Measurements from ENCODE around the gene USP21.

The USP21 gene

GRCh38 chr1:161157867-161158266, 1.4 kb upstream of the USP21 start:
- H3K4me1 Mint-ChIP-seq: peaks cover 56% of the 10 kb centered on the region
- TF ChIP-seq CTCF (IDR thresholded peaks at IDR 0.05; ENCODE audit: unreplicated experiment in 3 of 3): no peak

GRCh38 chr1:161158316-161159010, 837 bp upstream of the USP21 start:
- Mint-ChIP-seq H3K36me3 (ENCODE audit: low read depth) (peaks cover 59% of the 10 kb centered on the region), H3K27ac (peak overlapping the region; percentile 88 to 95 (median 91)), H3K4me1 (peaks cover 57% of the 10 kb centered on the region), H3K27me3 (ENCODE audit: low read depth) (no peaks in the 10 kb centered on the region), H3K4me3 (peak overlapping the region; percentile 91 to 96 (median 92)), H3K9me3 (no peaks in the 10 kb centered on the region)
- TF ChIP-seq CTCF (IDR thresholded peaks at IDR 0.05; ENCODE audit: unreplicated experiment in 3 of 3): no peak

More at GRCh38 chr1:161157867-161158266, 1.4 kb upstream of the USP21 start:
- Mint-ChIP-seq H3K36me3 (ENCODE audit: low read depth) (peaks cover 53% of the 10 kb centered on the region), H3K27me3 (ENCODE audit: low read depth) (no peaks in the 10 kb centered on the region), H3K9me3 (no peaks in the 10 kb centered on the region), H3K27ac (peak overlapping the region; percentile 88 to 95 (median 91)), H3K4me3 (peak overlapping the region; percentile 91 to 96 (median 92))

GRCh38 chr1:161159913-161160243, 578 bp downstream of the USP21 start:
- Mint-ChIP-seq H3K4me3 (peak overlapping the region; percentile 91 to 96 (median 92)), H3K27ac (peak overlapping the region; percentile 88 to 95 (median 91)), H3K4me1 (peaks cover 54% of the 10 kb centered on the region), H3K9me3 (no peaks in the 10 kb centered on the region), H3K27me3 (ENCODE audit: low read depth) (no peaks in the 10 kb centered on the region), H3K36me3 (ENCODE audit: low read depth) (peaks cover 68% of the 10 kb centered on the region)
- no peak for TF ChIP-seq CTCF (IDR thresholded peaks at IDR 0.05; ENCODE audit: unreplicated experiment in 3 of 3)

GRCh38 chr1:161160671-161161145, 1.4 kb downstream of the USP21 start:
- no peak for TF ChIP-seq CTCF (IDR thresholded peaks at IDR 0.05; ENCODE audit: unreplicated experiment in 3 of 3)
- Mint-ChIP-seq H3K27ac (peak overlapping the region; percentile 30 to 91 (median 79)), H3K4me3 (peak overlapping the region; percentile 91 to 96 (median 92)), H3K9me3 (no peaks in the 10 kb centered on the region), H3K27me3 (ENCODE audit: low read depth) (no peaks in the 10 kb centered on the region), H3K36me3 (ENCODE audit: low read depth) (peaks cover 64% of the 10 kb centered on the region), H3K4me1 (peaks cover 53% of the 10 kb centered on the region)

- Mint-ChIP-seq H3K9me3 (no peaks in the 10 kb centered on the region), H3K27me3 (ENCODE audit: low read depth) (no peaks in the 10 kb centered on the region), H3K36me3 (ENCODE audit: low read depth) (peaks cover 61% of the 10 kb centered on the region), H3K4me3 (peak overlapping the region; percentile 63 to 96 (median 92)), H3K27ac (peak overlapping the region in 1 of 3 experiments; percentile 31), H3K4me1 (peaks cover 61% of the 10 kb centered on the region)
- TF ChIP-seq CTCF (IDR thresholded peaks at IDR 0.05; ENCODE audit: unreplicated experiment in 3 of 3): no peak
Observed at GRCh38 chr1:161161652-161162051, 2.4 kb downstream of the USP21 start.

- H3K4me3 Mint-ChIP-seq: peak overlapping the region; percentile 29 to 92 (median 73)
- peaks cover 58% of the 10 kb centered on the region for H3K36me3 Mint-ChIP-seq (ENCODE audit: low read depth)
- peaks cover 61% of the 10 kb centered on the region for H3K4me1 Mint-ChIP-seq
- no peaks in the 10 kb centered on the region for H3K9me3 Mint-ChIP-seq
- peak overlapping the region in 1 of 3 experiments; percentile 31 for H3K27ac Mint-ChIP-seq
- no peak for TF ChIP-seq CTCF (IDR thresholded peaks at IDR 0.05; ENCODE audit: unreplicated experiment in 3 of 3)
- no peaks in the 10 kb centered on the region for H3K27me3 Mint-ChIP-seq (ENCODE audit: low read depth)
Observed at GRCh38 chr1:161162052-161162451, 2.8 kb downstream of the USP21 start.
